HG03469 (cell line): ENCODE results near the gene GRIN1.

Experiments used
- ATAC-seq: cut with Tn5 transposase; IDR thresholded peaks from one replicate; pipeline ENCODE4 v1.9.1; 2021; ENCODE audit warnings: mild to moderate bottlenecking, moderate library complexity, moderate number of reproducible peaks; ENCODE audit not compliant: unreplicated experiment

GRIN1 gene

DNA sequence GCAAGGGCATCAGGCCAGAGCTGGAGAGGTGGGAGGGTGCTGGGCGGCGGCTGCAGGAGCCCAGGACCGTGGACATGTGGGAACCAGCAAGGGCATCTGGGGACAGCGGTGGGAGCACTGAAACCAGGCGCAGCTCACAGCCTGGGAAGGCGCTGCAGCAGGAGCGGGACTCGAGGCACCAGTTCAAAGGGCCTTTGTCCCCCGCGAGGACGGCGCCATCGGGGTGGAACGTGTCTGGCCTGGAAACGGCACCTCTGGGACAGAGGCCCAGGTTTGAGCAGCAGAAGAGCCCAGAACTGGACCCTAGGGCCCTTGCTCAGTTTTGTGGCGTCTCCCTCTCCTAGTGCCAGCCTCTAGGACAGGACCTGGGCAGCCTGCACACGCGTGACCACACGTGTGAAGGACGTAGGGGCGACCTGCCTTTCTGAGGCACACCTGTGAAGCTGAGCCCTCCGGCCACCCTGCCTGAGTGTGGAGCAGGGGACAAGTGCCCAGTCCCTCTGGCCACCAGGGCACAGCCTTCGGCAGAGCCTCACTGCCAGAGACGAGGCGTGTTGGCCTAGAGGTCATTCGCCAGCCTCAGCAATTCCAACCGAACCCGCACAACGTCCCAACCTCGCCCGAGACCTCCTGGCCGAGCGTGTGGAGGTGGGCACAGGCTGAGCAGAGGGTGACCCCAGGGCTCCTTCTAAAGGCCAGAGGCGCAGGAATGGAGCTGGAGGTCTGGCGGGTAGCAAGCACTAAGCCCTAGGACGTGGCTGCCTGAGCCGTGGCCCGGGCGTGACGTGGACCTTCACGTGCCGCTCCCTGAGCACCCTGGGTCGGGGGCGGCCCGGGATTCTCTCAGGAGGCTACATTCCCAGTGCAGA lies 35.1 kb downstream of the GRIN1 start:
- ATAC-seq: no peak

DNA sequence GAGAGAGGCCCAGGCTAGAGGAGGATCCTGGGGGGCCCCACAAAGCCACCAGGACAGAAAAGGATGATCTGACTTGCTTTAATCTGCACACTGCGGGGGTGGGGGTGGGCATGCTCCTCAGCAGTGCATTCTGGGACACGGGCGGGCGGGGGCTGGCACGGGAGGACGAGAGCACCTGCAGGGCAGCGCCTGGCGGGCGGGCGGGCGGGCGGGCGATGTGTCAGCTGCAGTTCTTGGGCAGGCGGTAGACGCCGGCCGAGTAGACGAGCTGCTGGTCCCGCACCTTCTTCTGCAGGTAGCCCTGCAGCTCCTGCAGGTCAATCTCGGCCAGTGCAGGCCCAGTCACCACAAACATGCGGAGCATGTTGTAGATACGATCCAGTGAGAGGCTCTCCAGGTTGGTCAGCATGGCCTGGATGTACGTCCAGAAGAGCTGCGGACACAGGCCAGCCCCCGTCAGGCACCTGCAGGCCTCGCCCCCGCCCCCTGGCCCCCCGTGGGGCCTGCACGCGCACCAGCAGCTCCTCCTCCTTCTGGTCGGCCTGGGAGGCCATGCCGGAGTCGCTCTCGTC lies 35.9 kb downstream of the GRIN1 start:
- no peak for ATAC-seq

DNA sequence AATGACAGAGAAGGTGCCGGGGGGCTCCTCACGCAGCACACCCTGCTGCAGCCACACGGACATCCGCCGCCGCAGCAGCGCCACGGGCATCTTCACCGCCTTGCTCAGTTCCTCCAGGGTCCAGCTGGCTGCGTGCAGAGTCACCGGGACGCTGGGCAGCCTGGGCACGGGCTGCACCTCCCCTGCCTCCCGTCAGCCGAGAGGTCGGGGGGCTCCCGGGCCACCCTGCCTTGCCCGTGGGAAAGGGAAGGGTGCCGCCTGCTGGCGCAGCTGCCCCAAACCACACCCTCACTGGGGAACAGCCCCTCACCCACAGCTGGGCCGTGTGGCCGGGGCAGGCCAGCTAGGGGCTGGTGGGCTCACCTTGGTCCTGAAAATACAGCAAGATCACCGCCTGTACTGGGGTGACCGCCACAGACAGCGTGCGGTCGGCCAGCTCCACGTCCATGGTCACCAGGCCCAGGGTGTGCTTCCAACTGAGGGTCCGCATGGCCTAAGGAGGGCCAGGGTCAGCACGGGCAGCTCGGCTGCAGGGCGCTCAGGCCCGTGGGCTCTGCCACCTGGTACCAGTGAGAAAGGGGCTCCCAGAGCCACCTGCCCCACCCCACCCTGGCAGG lies 36.5 kb downstream of the GRIN1 start:
- ATAC-seq: no peak

DNA sequence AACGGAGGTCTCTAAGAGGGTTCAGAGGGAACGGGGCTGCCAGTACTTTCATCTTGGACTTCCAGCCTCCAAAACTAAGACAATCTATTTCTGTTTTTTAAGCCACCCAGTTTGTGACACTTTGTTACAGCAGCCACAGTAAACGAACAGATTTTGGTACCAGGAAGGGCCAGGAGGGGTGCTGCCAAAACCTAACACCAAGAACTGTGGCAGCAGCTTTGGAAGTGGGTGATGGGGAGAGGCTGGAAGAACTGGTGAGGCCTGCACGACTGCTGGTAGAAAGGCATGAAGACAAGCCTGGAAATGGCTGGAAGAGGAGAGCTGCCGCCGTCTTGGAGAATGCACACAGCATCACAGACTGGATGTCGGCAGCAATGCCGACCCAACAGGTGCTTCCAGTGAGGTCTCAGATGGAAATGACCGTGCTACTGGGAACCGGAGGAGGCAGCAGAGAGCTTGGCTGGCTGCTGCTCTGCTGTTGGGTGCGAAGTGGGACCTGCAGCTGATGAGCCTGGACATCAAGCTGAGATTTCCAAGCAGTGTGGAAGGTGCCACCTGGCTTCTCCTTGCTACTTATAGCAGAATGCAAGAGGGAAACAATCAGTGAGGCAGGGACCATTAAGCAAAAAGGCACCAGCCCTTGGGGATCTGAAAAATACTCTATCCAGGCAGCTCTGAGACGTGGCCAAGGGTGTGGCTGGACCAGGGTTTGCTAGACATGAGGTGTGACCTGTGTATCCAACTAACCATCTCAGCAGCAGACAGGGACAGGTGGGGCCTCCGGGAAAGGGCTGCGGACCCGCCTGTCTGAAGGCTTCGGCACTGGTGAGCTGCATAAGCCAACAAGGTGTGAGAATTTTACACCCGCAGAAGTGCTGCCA lies 37.6 kb downstream of the GRIN1 start:
- no peak for ATAC-seq

GRCh38 chr9:137178201-137178938 lies 39.4 kb downstream of the GRIN1 start:
- ATAC-seq: no peak

DNA sequence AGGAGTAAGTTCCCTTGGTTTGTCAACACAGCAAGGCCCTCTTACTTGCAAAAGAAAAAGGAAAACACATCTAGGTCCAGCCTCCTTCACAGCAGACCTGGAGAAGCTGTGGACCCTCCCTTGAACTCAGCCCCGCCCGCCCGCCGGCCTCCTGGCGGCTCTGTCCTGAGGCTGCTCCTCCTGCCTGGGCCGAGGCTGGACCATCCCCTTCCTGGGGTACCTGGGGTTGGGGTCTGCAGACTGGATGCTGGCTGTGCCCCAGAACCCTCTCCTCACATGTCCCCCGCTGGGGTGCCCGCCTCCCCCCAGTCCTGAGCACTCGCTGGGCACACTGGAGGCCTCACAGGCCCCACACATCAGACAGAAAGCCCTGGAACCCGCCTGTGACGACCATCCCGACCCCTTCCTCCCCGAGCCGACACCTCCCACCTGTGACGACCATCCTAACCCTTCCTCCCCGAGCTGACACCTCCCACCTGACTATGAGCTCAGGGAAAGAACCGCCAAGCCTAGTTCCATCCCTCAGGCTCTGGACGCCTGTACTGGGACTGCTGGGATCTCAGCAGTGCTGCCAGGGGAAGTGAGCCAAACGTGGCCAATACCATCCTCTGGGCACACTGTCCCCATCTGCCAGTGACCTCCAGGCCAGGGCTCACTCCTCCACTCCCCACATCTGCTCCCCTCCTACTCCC lies 40.1 kb downstream of the GRIN1 start:
- no peak for ATAC-seq

- ATAC-seq: no peak
Observed at GRCh38 chr9:137179761-137180160, 40.8 kb downstream of the GRIN1 start.

DNA sequence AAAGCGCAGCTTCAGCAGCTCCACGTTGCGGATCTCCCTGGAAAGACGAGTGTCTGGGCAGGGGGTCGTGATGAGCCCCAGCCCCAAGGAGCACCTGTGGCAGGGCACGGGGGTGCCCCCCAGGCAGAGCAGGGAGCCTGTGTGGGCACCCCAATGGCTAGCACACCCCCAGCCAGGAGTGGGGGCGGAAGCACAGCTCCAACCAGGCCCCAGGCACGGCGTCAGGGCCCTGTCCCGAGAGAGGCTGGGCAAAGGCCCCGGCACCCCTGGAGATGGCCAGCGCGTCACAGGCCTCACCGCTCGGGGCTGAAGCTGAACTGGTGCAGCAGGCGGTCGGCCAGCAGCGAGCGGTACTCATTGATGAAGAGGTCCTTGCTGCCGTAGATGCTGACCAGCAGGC lies 41.5 kb downstream of the GRIN1 start:
- no peak for ATAC-seq

DNA sequence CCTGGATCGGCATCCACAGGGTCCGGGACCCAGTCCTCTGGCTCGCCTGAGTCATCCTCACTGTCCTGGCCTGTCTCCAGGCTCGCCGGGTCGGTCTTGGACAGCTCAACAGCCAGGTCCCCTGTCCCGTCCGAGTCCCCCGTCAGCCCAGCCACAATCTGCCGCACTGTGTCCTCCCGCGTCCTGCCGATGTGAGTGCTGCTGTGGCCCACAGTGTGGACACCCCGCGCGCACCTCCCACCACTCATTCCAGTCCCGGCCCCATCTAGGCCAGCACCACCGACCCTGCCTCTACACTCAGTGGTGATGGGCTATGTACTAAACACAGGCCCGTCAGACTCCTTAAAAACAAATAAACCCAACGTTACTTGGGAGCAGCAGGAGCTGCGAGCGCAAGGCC lies 42.7 kb downstream of the GRIN1 start:
- no peak for ATAC-seq

- ATAC-seq: no peak
Observed at GRCh38 chr9:137182836-137183235, 43.9 kb downstream of the GRIN1 start.

DNA sequence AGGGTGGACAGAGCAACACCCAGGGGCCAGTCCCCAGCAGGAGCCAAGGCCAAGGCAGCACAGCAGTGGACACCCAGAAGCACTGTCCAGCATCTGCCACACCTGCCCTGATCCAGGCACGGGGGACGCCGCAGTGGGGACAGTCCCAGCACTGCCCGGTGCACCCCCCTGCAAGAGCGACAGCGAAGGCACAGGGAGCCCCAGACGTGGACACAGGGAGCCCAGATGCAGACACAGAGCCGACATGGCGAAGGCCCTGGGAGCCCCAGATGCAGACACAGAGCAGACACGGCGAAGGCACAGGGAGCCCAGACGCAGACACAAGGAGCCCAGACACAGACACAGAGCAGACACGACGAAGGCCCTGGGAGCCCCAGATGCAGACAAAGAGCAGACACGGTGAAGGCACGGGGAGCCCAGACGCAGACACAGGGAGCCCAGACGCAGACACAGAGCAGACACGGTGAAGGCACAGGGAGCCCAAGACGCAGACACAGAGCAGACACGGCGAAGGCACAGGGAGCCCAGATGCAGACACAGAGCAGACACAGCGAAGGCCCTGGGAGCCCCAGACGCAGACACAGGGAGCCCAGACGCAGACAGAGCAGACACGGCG lies 45.1 kb downstream of the GRIN1 start:
- no peak for ATAC-seq

GRCh38 chr9:137184881-137185660 lies 46.1 kb downstream of the GRIN1 start:
- ATAC-seq: no peak

DNA sequence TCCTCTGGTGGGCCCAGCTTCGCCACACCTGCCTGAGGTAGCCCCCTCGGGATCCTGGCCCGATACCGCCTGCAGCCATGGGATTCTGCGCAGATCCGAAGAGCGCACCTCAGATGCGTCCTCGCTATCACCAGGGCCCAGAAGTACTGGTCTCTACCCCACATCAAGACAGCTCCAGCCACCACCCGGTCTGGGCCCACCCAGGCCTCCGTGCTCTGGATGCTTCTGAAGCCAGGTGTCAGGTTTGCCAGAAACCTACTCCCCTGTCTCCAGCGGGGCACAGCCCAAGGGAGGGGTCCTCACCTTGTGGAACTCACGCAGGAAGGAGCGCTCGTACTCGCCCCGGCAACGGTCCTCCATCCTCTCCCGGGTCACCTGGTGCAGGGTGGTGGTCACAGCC lies 47.0 kb downstream of the GRIN1 start:
- ATAC-seq: no peak

DNA sequence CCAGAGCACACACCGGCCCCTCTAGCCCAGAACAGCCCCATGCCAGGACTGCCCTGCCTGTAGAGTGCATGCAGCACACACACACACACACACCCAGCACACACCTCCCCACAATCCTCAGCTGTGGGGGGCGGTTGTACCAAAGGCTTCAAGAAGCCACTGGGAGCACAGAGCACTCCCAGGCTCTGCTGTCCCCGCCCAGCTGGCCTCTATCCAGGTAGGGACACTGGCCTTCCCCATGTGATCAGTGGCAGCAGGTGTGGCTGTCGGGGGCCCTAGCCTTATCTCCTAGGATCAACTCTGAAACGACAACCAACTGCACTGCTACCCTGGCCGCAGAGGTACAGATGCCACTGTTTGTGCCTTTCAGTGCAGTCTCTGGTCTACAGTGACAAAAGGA lies 47.4 kb downstream of the GRIN1 start:
- ATAC-seq: no peak

DNA sequence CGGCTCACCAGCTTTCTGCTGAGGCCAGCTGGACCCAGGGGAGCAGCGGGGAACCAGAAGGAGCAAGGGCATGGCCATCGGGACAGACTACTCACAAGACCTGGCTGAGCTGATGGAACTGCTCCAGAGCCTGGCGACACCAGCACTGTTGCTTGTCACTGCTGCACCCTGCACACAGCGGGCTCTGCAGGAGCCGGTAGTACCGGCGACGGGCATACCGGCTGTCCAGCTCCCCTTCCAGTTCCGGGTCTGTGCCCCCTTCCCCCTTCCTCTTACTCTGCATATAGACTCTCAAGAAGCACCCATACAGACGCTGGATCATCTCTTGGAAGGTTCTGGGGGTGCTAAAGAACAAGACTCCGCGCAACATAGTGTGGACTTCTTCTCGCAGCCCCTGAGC lies 48.4 kb downstream of the GRIN1 start:
- no peak for ATAC-seq

DNA sequence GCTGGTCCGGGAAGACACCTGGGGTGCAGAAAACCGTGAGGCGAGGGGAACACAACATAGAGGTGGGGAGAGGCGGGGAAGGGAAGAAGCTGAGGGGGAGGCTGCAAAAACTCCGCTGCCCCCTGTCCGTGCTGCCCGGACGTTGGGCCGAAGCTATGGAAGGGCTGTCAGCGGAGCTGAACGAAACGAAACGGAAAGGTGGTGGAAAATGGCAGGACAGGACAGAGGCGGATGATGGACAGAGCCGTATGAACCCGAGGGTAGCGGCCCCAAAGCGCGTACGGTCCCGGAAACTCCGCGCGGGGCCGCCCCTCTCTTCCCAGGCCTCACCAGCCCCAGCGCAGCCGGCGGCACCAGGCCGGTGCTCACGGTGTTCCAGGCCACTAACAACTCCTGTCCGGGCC lies 49.1 kb downstream of the GRIN1 start:
- no peak for ATAC-seq

- peak; percentile 59 for ATAC-seq
Observed at GRCh38 chr9:137188490-137189296, 49.7 kb downstream of the GRIN1 start, which contains the start of the genes ANAPC2 and SSNA1. ANAPC2 (minus strand) TSS chr9:137188560; CDS start chr9:137188532, 28 bp downstream. SSNA1 (plus strand) TSS chr9:137188676; CDS start chr9:137188727, 51 bp downstream.
